GM21515 (cell line): ENCODE measurements around the gene HSD17B2.
"Not testable (repeated sequence)": the region's sequence is repeated elsewhere in the genome, so short reads cannot be mapped to it uniquely, and the experiment has no call there.

Source experiments
- ATAC-seq: cut with Tn5 transposase; IDR thresholded peaks from one replicate; pipeline ENCODE4 v1.9.1; 2021; ENCODE audit not compliant: unreplicated experiment

Gene HSD17B2

GRCh38 chr16:82034981-82035612, at the start of gene HSD17B2:
Gene HSD17B2, plus strand, starts transcription at chr16:82035253. Its CDS starts 172 bp downstream, at chr16:82035425.
- ATAC-seq = no peak

GRCh38 chr16:81987121-81987520, 47.9 kb upstream of the HSD17B2 start:
- no peak for ATAC-seq

- no peak for ATAC-seq
These were observed 47.3 kb upstream of the HSD17B2 start for GRCh38 chr16:81987706-81988105.

- no peak for ATAC-seq
These were observed 42.2 kb upstream of the HSD17B2 start for GRCh38 chr16:81992859-81993258.

GRCh38 chr16:81994485-81994884, 40.6 kb upstream of the HSD17B2 start:
- no peak for ATAC-seq

- ATAC-seq = no peak
These were observed 39.4 kb upstream of the HSD17B2 start for GRCh38 chr16:81995651-81996050.

GRCh38 chr16:81996664-81997509, 38.2 kb upstream of the HSD17B2 start:
- no peak for ATAC-seq

- no peak for ATAC-seq
These were observed 37.3 kb upstream of the HSD17B2 start for GRCh38 chr16:81997738-81998137.

- ATAC-seq = no peak
These were observed 32.2 kb upstream of the HSD17B2 start for GRCh38 chr16:82002831-82003230.

GRCh38 chr16:82004601-82005000, 30.5 kb upstream of the HSD17B2 start:
- no peak for ATAC-seq

- ATAC-seq = no peak
These were observed 29.8 kb upstream of the HSD17B2 start for GRCh38 chr16:82005027-82005830.

- ATAC-seq = no peak
These were observed 29.0 kb upstream of the HSD17B2 start for GRCh38 chr16:82006036-82006435.

- ATAC-seq = no peak
These were observed 27.9 kb upstream of the HSD17B2 start for GRCh38 chr16:82007189-82007588.

- no peak for ATAC-seq
These were observed 26.0 kb upstream of the HSD17B2 start for GRCh38 chr16:82008957-82009592.

GRCh38 chr16:82009789-82010188, 25.3 kb upstream of the HSD17B2 start:
- ATAC-seq = not testable (repeated sequence)

GRCh38 chr16:82010649-82011048, 24.4 kb upstream of the HSD17B2 start:
- ATAC-seq = no peak

- peak; percentile 92 for ATAC-seq
These were observed 23.8 kb upstream of the HSD17B2 start, which contains the start of gene SDR42E1 for GRCh38 chr16:82011199-82011641. Gene SDR42E1, minus strand, starts transcription at chr16:82011470. Its CDS starts 10,612 bp downstream, at chr16:82000858.

GRCh38 chr16:82013139-82013538, 21.9 kb upstream of the HSD17B2 start:
- no peak for ATAC-seq

GRCh38 chr16:82016263-82016662, 18.8 kb upstream of the HSD17B2 start:
- no peak for ATAC-seq

GRCh38 chr16:82016964-82017363, 18.1 kb upstream of the HSD17B2 start:
- no peak for ATAC-seq
